NK-92 (cell line): ENCODE results near the gene HP.
"Not testable (repeated sequence)": the region's sequence is repeated elsewhere in the genome, so short reads cannot be mapped to it uniquely, and the experiment has no call there.

ENCODE experiments used
- DNase-seq: peaks from one replicate; lab custom pipeline; 2025; ENCODE audit not compliant: unreplicated experiment; lab: John Stamatoyannopoulos, UW

Gene HP

DNA sequence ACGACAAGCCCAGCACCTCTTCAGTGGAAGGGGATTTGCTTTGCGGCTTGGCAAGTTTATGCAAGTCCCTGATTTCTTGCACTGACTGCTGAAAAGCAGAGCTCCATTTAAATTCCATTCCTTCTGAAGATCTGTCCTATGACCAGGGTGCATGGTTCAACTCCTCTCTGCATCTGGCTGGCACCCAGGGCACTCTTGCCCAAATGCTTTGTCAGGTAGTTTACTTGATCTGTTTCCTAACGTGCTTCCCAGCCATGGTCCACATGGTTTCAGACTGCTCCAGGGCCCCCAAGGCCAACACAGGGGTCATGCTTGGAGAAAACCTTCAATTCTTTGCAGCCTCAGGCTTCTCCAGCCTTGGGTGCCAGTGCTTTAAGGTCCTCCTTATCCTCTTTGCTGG, 11.2 kb upstream of the HP start:
- no peak for DNase-seq

DNA sequence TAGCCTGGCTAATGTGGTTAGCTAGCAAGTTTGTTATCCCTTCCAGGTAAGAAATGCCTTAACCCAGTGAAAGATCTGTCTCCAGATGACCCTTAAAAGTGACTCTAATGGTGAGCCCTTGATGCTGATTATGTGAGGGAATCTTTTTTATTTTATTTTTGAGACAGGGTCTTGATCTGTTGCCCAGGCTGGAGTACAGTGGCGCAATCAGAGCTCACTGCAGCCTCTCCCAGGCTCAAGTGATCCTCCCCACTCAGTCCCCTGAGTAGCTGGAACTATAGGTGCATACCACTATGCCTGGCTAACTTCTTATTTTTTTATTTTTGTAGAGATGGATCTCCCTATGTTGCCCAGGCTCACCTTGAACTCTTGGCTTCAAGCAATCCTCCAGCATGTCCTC, 10.8 kb upstream of the HP start:
- DNase-seq, result no peak

DNA sequence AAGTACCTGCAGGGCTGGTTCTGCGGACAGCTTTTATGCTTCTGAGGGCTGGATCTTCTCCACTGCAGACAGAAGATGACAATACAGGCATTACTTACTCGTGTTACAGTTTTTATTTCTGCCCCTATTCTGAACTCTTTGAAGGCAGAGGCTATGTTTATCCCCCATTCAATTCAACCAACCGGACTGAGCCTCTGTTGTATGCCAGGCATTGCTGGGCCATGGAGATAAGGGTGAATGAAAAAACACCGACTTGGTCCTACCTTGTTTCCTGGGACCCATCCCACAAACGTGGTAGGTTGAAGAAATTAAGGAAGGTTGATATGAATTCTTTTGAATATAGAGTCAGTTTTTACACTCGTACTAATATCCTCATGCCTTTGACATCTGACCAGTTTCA, 10.0 kb upstream of the HP start:
- no peak for DNase-seq

DNA sequence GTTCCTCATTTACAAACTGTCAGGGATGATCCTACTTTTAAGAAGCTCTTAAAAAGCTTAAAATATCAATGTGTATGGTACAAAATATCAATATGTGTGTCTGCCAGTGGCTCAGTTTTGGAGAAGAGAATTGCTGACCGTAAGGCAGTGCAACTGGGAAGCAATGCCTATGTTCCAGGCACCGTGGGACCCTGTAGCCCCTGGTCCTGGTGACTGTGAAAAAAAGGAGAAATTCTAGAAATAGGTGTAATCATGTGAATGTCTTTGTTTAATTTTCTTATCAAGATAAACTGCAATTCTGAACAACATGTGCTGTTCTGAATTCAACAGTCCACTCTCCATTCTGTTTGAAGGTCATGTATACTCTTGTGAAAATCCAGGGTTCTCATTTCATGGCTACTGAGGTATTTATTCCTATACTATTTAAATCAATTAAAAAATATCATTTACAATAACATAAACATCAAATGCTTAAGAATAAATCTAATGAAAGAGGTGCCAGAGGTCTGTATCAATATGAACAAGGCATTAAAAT, 9.4 kb upstream of the HP start:
- no peak for DNase-seq

DNA sequence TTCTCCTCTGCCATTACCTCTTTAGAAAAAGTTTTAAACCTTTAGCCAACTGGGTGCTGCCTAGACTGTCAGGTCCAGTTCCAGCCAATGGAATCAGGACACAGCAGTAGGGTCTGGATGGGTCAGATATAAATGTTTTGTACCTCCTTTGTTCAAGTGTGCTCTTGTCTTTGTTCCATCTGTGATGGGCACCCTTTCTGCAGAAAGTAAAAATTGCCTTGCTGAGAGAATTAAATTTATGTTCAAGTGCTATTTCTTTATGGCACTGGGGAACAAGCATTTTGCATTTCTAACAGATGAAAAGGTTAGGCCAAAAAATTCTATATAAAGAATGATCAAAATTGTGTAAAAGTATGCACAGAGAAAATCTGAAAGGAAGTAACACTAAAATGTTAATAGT, 5.2 kb upstream of the HP start:
- DNase-seq, result no peak

DNA sequence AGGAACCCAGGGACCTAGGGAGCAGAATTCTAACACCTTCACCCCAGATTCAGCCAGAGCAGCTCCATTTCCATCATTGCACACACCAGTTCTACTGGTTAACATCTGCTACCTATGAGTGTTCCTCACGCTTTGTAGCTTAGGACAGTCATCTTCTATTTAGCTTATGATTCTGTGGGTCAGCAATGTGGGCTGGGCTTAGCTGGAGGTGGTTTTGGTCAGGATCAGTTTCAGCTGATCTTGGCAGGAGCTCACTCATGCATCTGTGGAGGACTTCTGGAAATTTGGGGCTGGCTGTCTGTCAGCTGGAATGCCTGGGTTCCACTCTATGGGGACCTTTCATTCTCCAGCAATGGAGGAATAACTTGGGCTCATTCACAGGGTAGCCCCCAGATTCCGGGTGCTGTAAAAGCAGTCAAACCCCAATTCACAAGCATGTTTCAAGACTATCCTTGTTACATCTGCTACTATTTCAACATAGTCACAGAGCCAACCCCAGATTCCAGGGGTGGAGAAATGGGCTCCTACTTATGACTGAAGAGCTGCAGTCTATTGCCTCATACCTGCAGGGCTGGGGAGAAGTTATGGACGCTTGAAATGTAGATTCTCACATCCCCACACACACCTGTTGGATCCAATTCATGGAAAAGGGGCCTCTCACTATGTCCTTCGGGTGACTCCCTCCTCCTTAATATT, 3.4 kb upstream of the HP start:
- DNase-seq, result no peak

DNA sequence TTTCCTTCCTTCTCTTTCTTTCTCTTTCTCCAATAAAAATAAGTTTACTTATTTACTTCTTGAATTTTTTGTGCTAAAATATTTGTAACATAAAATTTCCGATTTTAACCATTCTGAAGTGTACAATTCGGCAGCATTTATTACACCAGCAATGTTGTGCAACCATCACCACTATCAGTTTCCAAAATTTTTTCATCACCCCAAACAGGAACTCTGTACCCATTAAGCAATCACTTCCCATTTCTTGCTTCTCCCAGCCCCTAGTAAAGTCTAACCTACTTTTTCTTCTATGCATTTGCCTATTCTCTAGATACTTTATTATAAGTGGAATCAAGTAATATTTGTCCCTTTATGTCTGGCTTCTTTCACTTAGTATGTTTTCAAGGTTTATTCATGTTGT, 2.5 kb upstream of the HP start:
- DNase-seq, result no peak

DNA sequence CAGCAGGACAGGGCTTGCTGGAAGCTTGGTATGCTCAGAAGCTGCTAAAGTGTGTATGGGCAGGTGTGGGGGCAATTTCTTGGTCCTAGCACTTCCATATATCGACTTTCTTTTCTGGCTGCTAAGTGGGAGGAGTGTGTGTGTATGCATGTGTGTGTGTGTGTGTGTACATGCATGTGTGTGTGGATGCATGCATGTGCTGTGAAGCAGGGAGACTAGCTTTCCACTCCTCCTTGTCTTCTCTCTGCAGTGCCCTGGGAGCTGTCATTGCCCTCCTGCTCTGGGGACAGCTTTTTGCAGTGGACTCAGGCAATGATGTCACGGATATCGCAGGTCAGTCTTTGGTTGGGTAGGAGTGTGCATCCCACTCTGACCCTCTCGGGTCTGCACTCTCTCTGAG, 1.6 kb downstream of the HP start:
- DNase-seq, result no peak

DNA sequence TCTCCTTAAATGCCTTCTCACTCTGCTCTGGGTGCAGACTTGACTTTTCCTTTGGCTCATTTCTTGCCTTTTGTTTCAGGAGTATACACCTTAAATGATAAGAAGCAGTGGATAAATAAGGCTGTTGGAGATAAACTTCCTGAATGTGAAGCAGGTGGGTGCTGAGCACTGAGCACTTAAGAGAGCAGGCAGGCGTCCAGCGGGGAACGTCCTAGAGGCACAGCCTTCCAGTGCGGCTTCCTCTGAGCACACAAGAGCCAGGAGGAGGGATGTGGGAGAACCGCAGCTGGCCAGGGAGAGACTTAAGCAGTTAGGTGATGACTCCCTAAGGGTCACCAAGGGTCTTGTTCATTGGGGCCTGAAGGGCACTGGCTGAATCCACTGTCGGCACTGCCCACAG, 3.0 kb downstream of the HP start:
- DNase-seq, result not testable (repeated sequence)

DNA sequence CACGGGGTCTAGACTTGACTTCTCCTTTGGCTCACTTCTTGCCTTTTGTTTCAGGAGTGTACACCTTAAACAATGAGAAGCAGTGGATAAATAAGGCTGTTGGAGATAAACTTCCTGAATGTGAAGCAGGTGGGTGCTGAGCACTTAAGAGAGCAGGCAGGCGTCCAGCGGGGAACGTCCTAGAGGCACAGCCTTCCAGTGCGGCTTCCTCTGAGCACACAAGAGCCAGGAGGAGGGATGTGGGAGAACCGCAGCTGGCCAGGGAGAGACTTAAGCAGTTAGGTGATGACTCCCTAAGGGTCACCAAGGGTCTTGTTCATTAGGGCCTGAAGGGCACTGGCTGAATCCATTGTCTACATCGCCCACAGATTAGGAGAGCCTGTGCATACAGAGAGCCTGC, 4.8 kb downstream of the HP start:
- not testable (repeated sequence) for DNase-seq

DNA sequence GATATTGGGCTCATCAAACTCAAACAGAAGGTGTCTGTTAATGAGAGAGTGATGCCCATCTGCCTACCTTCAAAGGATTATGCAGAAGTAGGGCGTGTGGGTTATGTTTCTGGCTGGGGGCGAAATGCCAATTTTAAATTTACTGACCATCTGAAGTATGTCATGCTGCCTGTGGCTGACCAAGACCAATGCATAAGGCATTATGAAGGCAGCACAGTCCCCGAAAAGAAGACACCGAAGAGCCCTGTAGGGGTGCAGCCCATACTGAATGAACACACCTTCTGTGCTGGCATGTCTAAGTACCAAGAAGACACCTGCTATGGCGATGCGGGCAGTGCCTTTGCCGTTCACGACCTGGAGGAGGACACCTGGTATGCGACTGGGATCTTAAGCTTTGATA, 6.1 kb downstream of the HP start:
- no peak for DNase-seq

DNA sequence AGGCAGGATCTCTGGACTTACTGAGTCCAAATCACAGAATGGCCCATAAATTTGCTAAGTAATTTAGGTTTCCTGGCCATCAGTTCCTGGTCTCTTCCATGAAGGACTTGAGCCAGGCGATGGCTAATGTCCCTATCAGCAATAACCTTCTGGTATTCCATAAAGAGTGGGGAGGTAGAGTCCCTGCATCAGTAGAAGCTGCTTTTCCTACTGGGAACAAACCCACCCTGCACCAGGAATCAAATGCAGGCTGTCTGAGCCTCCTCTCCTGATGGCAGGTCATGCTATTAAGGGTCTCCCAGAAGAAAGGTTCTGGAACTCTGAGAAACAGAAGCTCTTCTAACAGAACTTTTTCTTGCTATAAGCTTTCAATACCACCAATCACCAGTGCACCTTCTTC, 7.3 kb downstream of the HP start:
- DNase-seq, result no peak

DNA sequence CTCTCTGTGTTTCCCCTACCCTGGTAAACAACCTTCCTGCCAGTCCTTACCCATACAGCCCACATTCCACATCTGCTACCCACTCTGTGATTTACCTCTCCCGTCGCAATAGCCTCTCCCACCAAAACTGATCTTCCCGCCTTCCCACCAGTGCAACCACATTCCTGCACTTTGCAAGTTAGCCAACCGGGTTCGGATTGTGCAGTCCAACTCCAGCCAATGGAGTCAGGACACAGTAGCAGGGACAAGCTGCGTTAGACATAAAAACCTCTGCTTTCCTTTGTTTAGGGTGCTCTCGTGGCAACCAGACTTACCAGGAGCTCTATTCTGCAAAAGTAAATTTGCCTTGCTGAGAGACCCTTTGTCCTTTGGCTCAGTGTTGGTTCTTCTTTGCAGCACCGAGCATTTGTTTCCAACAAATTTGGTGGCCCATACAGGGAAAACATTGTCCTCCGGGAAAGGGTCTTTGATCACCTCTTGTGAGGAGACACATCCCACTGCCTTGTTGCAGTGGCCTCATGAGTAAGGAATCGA, 10.1 kb downstream of the HP start:
- no peak for DNase-seq

DNA sequence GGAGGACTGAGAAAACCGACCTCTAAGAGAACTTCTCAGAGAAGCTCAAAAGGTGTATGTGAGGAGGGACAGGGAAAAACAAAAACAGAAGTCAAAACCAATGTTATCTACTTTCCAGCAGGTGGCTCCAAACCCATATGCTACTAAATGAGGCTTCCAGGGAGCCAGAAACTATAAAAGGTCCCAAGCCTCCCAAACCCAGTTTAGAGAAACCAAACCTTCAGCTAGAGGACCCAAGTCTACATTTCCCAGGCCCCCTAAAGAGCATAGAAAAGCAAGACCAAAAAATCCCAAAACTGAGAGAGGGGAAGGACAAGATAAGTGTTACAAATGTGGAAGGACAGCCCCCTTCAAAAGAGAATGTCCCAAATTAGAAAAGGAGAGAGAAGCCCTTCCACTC, 12.4 kb downstream of the HP start:
- no peak for DNase-seq

DNA sequence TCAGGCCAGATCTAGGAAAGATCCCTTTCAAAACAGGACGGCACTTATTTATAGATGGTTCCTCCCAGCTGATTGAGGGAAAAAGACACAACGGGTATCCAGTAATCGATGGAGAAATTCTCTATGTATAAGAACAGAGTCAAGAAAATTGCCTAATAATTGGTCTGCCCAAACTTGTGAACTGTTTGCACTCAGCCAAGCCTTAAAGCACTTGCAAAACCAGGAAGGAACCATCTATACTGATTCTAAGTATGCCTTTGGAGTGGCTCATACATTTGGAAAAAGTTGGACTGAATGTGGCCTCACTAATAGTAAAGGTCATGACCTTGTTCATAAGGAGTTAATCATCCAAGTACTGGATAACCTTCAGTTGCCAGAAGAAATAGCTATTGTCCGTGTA, 14.6 kb downstream of the HP start:
- no peak for DNase-seq

DNA sequence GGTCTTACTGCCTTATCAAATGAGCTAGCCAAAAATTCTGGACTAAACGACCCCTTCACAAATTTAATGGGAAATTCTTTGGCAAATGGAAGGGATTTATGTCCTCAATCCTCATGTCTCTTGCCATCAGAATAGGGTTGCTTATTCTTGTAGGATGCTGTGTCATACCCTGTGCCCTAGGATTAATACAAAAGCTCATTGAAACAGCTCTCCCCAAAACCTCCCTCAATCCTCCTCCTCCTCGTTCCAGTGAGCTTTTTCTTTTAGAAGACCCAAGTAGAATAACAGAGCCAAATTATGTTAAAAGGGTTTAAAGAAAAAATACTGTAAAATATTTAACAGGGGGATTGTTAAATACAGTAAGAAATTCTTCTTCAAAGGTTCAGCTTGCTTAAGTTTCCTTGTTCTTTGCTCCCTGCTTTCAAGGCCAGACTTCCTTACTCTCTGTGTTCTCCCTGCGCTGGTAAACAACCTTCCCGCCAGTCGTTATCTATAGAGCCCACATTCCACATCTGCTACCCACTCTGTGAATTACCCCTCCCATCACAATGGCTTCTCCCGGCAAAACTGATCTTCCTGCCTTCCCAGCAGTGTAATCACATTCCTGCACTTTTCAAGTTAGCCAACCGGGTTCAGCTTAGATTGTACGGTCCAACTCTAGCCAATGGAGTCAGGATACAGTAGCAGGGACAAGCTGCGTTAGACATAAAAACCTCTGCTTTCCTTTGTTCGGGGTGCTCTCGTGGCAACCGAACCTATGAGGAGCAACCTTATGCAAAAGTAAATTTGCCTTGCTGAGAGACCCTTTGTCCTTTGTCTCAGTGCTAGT, 18.4 kb downstream of the HP start:
- no peak for DNase-seq

DNA sequence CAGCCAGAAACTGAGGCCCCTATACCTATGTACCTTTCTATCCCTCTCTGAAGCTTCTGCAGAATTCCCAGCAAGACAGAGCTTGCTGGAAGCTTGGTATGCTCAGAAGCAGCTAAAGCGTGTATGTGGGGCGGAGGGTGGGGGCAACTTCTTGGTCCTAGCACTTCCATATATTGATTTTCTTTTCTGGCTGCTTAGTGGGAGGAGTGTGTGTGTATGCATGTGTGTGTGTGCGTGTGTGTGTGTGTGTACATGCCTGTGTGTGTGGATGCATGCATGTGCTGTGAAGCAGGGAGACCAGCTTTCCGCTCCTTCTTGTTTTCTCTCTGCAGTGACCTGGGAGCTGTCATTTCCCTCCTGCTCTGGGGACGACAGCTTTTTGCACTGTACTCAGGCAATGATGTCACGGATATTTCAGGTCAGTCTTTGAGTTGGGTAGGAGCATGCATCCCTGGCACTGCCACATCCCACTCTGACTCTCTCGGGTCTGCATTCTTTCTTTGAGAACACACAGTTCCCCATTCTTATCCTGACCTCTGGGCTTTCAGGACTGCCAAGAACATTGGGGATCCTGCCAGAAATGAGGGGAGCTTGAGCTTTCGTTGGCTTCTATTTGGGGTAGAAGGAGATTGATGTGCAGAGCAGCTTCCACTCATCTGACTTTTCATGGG, 19.4 kb downstream of the HP start:
- DNase-seq, result no peak

DNA sequence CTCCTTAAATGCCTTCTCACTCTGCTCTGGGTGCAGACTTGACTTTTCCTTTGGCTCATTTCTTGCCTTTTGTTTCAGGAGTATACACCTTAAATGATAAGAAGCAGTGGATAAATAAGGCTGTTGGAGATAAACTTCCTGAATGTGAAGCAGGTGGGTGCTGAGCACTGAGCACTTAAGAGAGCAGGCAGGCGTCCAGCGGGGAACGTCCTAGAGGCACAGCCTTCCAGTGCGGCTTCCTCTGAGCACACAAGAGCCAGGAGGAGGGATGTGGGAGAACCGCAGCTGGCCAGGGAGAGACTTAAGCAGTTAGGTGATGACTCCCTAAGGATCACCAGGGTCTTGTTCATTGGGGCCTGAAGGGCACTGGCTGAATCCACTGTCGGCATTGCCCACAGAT, 20.8 kb downstream of the HP start:
- not testable (repeated sequence) for DNase-seq

DNA sequence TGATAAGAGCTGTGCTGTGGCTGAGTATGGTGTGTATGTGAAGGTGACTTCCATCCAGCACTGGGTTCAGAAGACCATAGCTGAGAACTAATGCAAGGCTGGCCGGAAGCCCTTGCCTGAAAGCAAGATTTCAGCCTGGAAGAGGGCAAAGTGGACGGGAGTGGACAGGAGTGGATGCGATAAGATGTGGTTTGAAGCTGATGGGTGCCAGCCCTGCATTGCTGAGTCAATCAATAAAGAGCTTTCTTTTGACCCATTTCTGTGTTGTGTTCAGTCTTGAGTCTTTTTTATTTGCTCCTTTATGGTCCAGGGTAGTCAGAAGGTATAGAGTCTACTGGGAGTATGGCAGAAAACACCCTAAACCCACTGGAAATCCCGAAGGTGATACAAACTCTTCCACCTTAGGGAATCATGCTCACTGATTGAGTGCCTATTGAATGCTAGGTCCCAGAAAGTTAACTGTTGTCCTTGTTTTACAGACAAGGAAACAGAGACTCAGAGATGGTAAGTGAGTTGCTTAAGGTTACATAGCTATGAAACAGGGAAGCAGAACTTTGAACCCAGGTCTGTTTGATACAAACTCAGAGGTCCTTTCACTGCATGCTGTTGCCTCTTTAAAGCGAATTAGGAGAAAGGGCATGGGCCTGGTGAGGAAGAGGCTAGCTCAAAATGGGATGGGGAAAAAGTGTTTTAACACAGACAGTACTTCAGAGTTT, 22.8 kb downstream of the HP start:
- DNase-seq, result not testable (repeated sequence)

DNA sequence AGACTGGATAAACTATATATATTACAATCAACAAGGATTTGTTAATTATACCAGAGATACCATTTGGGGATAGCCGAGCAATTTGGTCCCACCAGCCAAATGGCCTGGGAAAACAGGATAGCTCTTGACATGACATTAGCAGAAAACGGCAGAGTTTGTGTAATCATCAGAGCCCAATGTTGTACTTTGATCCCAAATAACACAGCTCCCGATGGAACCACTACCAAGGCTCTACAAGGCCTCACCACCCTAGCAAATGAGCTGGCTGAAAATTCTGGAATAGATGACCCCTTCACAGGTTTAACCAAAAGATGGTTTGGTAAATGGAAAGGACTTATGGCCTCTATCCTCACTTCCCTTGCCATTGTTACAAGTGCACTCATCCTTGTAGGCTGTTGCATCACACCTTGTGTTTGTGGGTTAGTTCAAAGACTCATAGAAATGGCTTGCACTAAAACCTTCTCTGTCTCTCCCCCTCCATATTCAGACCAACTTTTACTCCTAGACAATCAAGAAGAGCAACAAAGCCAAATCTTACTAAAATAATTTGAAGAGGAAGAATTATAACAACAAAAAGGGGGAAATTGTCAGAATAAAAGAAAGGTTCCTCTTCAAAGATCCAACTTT, 29.6 kb downstream of the HP start:
- DNase-seq, result no peak

DNA sequence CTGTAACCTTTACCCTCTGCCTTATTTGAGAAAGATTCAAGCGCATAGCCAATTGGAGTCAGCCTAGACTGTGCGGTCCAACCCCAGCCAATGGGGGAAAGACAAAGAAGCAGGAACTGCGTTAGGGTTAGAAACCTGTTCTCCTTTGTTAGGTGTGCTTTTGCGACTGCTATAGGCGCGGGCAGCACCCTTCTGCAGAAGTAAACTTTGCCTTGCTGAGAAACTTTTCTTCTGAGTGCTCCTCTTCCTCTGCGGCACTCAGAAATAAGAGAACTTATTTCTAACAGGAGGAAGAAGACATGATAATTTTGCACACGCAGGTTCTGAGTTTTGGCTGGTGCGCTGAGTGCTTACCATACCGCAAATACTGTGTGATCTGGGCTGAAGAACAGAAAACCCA, 30.1 kb downstream of the HP start:
- DNase-seq, result no peak
